Measurements from ENCODE around the gene IL1R2.

DNA sequence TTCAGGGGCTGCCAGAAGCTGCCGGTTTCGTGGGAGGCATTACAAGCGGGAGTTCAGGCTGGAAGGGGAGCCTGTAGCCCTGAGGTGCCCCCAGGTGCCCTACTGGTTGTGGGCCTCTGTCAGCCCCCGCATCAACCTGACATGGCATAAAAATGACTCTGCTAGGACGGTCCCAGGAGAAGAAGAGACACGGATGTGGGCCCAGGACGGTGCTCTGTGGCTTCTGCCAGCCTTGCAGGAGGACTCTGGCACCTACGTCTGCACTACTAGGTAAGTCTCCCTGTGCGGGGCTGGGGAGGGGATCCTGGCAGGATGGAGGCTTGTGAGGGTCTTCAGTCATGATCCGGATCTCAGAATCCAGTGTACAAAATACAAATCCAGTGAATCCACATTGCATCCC, 17.8 kb downstream of the IL1R2 start:
- TF ChIP-seq PAX5 (IDR thresholded peaks at IDR 0.05; ENCODE audit: insufficient read depth, low read length, severe bottlenecking): no peak
- no peak for TF ChIP-seq POLR2A (IDR thresholded peaks at IDR 0.05; ENCODE audit: low read depth, low read length)
- no peak for TF ChIP-seq POLR2AphosphoS5 (IDR thresholded peaks at IDR 0.05; ENCODE audit: low read depth, low read length)
